Measurements from ENCODE around the gene SEC24D. TPM values are rescaled to one million over a fixed set of nuclear protein-coding genes. Genes with fewer than 3 reads are reported as not detected.

The SEC24D gene
- total RNA-seq, 4 donors from 2014 or later, result 9.7 to 37.9 (median 17.0) TPM

- whole genome bisulfite sequencing, 2 donors (ENCODE audit: low coverage in 1 of 2), result 50 to 85% methylated on average over 1 of the region's 1 CpG
- DNase-seq, result no peak
- peaks cover 0 to 34% (median 11%) of the 10 kb centered on the region in 4 donors for H3K36me3 ChIP-seq
- TF ChIP-seq POLR2AphosphoS5 (IDR thresholded peaks at IDR 0.05), result no peak
- no peak for TF ChIP-seq EP300 (IDR thresholded peaks at IDR 0.05; ENCODE audit: low read depth)
- intact Hi-C loops (cut with DNase I; ENCODE audit: low total_unique reads), result no loop called here
- no peaks in the 10 kb centered on the region for H3K27me3 ChIP-seq
- H3K4me3 ChIP-seq, result no peak overlapping the region
- H3K4me1 ChIP-seq, result no peaks in the 10 kb centered on the region
- H3K9me3 ChIP-seq, result no peaks in the 10 kb centered on the region
- no peak overlapping the region for H3K27ac ChIP-seq
- in situ Hi-C loops (cut with MboI; ENCODE audit: low pct_ligation_motif_present in 1 of 4, low pct_unique_long_range_greater_than_20kb in 1 of 4, low sequenced_read_pairs in 3 of 4), result no loop called here
Observed at GRCh38 chr4:118816538-118817177, 19.3 kb downstream of the SEC24D start.

GRCh38 chr4:118814891-118815290, 21.0 kb downstream of the SEC24D start:
- 97 to 100% methylated on average over 1 to 3 of the region's 3 CpGs for WGBS, 2 donors (ENCODE audit: low coverage in 1 of 2)
- H3K27ac ChIP-seq, result no peak overlapping the region
- TF ChIP-seq CTCF (IDR thresholded peaks at IDR 0.05) (no peak), EP300 (IDR thresholded peaks at IDR 0.05; ENCODE audit: low read depth) (no peak), POLR2A (IDR thresholded peaks at IDR 0.05) (no peak), POLR2AphosphoS5 (IDR thresholded peaks at IDR 0.05) (no peak)
- no peaks in the 10 kb centered on the region for H3K9me3 ChIP-seq
- H3K4me3 ChIP-seq, result no peak overlapping the region
- no peaks in the 10 kb centered on the region for H3K4me1 ChIP-seq
- intact Hi-C loops (cut with DNase I; ENCODE audit: low total_unique reads), result no loop called here
- H3K36me3 ChIP-seq, result peaks cover 0 to 48% (median 11%) of the 10 kb centered on the region in 4 donors
- no peak for DNase-seq
- H3K27me3 ChIP-seq, result no peaks in the 10 kb centered on the region
- in situ Hi-C loops (cut with MboI; ENCODE audit: low pct_ligation_motif_present in 1 of 4, low pct_unique_long_range_greater_than_20kb in 1 of 4, low sequenced_read_pairs in 3 of 4), result no loop called here

- no peak overlapping the region for H3K27ac ChIP-seq
- H3K4me1 ChIP-seq, result no peaks in the 10 kb centered on the region
- no peaks in the 10 kb centered on the region for H3K9me3 ChIP-seq
- WGBS, 2 donors (ENCODE audit: low coverage in 1 of 2), result 83% methylated on average over 4 of the region's 4 CpGs; no CpG with 5 or more reads in 1 of the 2 donors
- no peak overlapping the region for H3K4me3 ChIP-seq
- H3K27me3 ChIP-seq, result no peaks in the 10 kb centered on the region
- DNase-seq, result no peak
- TF ChIP-seq CTCF (IDR thresholded peaks at IDR 0.05) (no peak), POLR2AphosphoS5 (IDR thresholded peaks at IDR 0.05) (no peak), EP300 (IDR thresholded peaks at IDR 0.05; ENCODE audit: low read depth) (no peak), POLR2A (IDR thresholded peaks at IDR 0.05) (no peak)
- in situ Hi-C loops (cut with MboI; ENCODE audit: low pct_ligation_motif_present in 1 of 4, low pct_unique_long_range_greater_than_20kb in 1 of 4, low sequenced_read_pairs in 3 of 4) (no loop called here), intact Hi-C loops (cut with DNase I; ENCODE audit: low total_unique reads) (no loop called here)
- peaks cover 0 to 48% (median 11%) of the 10 kb centered on the region in 4 donors for H3K36me3 ChIP-seq
Observed at GRCh38 chr4:118814058-118814457, 21.9 kb downstream of the SEC24D start.

GRCh38 chr4:118813561-118813960, 22.4 kb downstream of the SEC24D start:
- 96 to 100% methylated on average over 3 of the region's 3 CpGs for WGBS, 2 donors (ENCODE audit: low coverage in 1 of 2)
- Histone ChIP-seq H3K36me3 (peaks cover 0 to 48% (median 11%) of the 10 kb centered on the region in 4 donors), H3K27ac (no peak overlapping the region), H3K4me1 (no peaks in the 10 kb centered on the region), H3K9me3 (no peaks in the 10 kb centered on the region), H3K27me3 (no peaks in the 10 kb centered on the region), H3K4me3 (no peak overlapping the region)
- no peak for DNase-seq
- intact Hi-C loops (cut with DNase I; ENCODE audit: low total_unique reads), result no loop called here
- in situ Hi-C loops (cut with MboI; ENCODE audit: low pct_ligation_motif_present in 1 of 4, low pct_unique_long_range_greater_than_20kb in 1 of 4, low sequenced_read_pairs in 3 of 4), result no loop called here
- no peak for TF ChIP-seq POLR2A (IDR thresholded peaks at IDR 0.05)
- TF ChIP-seq CTCF (IDR thresholded peaks at IDR 0.05), result no peak
- no peak for TF ChIP-seq EP300 (IDR thresholded peaks at IDR 0.05; ENCODE audit: low read depth)
- TF ChIP-seq POLR2AphosphoS5 (IDR thresholded peaks at IDR 0.05), result no peak

Data from transverse colon (tissue), 4 donors.